ENCODE data around the gene RNF19B. TPM values are rescaled to one million over a fixed set of nuclear protein-coding genes. Genes with fewer than 3 reads are reported as not detected.

The RNF19B gene
- total RNA-seq, 1 experiment from 2014 or later, result 41.3 TPM

DNA sequence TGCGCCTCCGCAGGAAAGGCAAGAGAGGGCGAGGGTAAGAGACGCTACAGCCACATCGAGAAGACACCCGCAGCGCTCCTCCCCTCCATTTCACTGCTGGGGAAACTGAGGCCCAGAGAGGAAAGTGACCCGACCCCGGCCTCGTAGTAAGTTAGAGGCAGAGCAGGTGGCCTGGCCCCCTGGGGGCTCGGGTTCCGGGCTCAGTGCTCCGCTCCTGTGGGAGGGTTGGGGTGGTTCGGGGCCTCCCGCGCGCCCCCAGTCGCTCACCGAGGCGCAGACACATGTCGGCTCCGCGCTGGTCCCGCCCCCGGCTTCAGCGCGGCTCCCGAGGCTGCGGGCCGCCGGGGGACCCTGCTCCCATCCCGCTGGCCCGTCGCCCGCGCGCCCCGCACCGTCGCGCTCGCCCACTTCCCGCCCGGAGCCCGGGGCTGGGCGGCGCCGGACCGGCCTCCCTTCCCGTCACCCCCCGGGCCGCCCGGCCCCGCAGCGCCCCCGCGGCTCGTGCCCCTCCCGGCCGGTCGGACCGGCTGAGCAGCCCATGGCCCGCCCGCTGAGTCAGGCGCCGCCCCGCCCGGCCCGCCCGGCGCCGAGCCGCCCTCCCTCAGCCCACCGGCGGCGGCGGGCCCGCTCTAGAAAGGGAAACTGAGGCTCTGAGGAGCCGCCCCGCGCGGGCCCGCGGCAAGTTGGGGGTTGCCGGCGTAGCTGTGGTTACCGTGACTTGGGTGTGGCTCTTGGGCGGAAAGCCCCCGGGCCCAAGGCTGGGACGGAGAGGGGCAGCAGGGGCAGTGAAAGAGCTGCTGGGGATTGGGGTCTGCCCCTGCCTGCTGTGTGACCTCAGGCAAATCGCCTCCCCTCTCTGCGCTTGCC, 63.4 kb downstream of the RNF19B start, which contains the start of gene TMEM54:
Gene TMEM54 (minus strand): TSS at position 434 of the 867 bp plus-strand sequence. CDS start 151 bp downstream, at position 283.
- intact Hi-C loops (cut with micrococcal nuclease), result no loop called here
- H3K36me3 Mint-ChIP-seq (ENCODE audit: insufficient read depth, unreplicated experiment), result no peaks in the 10 kb centered on the region
- peak within 1 kb of the TSS; percentile 68 for H3K4me3 Mint-ChIP-seq (ENCODE audit: unreplicated experiment)
- no peak for DNase-seq (ENCODE audit: unreplicated experiment)
- no peaks in the 10 kb centered on the region for H3K9me3 Mint-ChIP-seq (ENCODE audit: unreplicated experiment)
- H3K27me3 Mint-ChIP-seq (ENCODE audit: insufficient read depth, unreplicated experiment), result no peaks in the 10 kb centered on the region
- peak within 1 kb of the TSS; percentile 66 for H3K27ac Mint-ChIP-seq (ENCODE audit: low read depth, unreplicated experiment)
- TF ChIP-seq, protein P1, sequence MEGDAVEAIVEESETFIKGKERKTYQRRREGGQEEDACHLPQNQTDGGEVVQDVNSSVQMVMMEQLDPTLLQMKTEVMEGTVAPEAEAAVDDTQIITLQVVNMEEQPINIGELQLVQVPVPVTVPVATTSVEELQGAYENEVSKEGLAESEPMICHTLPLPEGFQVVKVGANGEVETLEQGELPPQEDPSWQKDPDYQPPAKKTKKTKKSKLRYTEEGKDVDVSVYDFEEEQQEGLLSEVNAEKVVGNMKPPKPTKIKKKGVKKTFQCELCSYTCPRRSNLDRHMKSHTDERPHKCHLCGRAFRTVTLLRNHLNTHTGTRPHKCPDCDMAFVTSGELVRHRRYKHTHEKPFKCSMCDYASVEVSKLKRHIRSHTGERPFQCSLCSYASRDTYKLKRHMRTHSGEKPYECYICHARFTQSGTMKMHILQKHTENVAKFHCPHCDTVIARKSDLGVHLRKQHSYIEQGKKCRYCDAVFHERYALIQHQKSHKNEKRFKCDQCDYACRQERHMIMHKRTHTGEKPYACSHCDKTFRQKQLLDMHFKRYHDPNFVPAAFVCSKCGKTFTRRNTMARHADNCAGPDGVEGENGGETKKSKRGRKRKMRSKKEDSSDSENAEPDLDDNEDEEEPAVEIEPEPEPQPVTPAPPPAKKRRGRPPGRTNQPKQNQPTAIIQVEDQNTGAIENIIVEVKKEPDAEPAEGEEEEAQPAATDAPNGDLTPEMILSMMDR (IDR thresholded peaks at IDR 0.05; ENCODE audit: unreplicated experiment), result no peak
- CTCF ChIA-PET, result no interaction called here
- H3K4me1 Mint-ChIP-seq (ENCODE audit: insufficient read depth, unreplicated experiment), result no peaks in the 10 kb centered on the region
- POLR2A ChIA-PET, result no interaction called here
- no TSS peak for BruUV-seq (replicated peaks)

DNA sequence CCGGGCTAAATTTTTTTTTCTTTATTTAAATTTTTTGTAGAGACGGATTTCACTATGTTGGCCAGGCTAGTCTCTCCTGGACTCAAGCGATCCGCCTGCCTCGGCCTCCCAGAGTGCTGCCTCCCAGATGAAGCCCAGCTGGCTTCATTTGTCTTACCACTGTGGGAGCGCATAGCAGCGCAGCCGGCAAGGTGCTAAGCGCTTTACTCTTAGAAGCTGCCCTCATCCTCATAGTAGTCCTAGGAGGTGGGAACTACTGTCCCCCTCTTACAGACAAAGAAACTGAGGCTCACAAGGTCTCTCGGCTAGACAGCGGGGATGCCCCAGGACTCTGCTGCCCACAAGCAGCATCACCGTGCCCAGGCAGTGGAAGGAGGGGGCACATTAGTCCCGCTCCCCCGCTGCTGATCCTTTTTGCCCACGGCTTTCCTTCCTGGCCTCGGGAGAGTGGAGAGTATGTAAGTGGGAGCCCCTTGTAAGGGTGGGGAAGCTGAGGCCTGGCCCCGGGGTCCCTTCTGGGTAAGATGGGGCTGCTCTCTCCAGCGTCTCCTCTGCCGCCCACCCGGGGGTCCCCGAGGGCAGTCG, 64.1 kb downstream of the RNF19B start:
- Mint-ChIP-seq H3K36me3 (ENCODE audit: insufficient read depth, unreplicated experiment) (no peaks in the 10 kb centered on the region), H3K27ac (ENCODE audit: low read depth, unreplicated experiment) (peak overlapping the region; percentile 66), H3K4me3 (ENCODE audit: unreplicated experiment) (peak overlapping the region; percentile 68), H3K27me3 (ENCODE audit: insufficient read depth, unreplicated experiment) (no peaks in the 10 kb centered on the region), H3K4me1 (ENCODE audit: insufficient read depth, unreplicated experiment) (no peaks in the 10 kb centered on the region), H3K9me3 (ENCODE audit: unreplicated experiment) (no peaks in the 10 kb centered on the region)
- ChIA-PET POLR2A (no interaction called here), CTCF (interaction anchor here (0.7 kb wide), 1 partner anchor 11 kb away, joined by 4 read pairs; no protein-coding TSS in a partner anchor)
- DNase-seq (ENCODE audit: unreplicated experiment), result no peak
- intact Hi-C loops (cut with micrococcal nuclease), result no loop called here
- TF ChIP-seq, protein P1 (IDR thresholded peaks at IDR 0.05; ENCODE audit: unreplicated experiment), result no peak
- BruUV-seq (replicated peaks), result no TSS peak

DNA sequence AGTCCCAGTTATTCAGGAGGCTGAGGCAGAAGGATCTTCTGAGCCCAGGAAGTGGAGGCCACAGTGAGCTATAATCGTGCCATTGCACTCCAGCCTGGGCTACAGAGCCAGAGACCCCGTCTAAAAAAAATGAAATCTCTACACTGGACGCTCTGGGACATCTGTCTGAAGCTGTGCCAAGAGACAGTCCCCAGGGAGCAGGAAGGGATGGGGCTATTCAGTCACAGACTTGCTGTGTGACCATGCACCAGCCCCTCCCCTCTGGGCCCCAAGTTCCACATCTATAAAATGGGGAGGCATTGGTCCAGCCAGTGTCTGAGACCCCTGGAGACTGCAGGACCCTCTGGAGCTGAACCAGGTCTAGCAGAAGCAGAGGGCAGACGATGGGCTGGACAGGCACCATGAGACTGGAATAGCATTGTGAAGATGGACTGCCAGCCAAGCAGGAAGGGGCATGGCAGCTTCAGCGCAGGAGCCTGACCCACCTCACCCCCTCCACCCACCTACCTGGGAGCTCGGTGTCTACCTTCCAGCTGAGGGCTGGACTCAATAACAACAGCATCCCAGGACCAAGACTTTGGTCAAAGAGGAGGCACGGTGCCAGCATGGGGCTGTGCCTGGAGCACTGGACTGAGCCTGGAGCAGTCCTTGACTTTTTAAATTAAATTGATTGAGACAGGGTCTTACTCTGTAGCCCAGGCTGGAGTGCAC, 64.9 kb downstream of the RNF19B start:
- no peak for DNase-seq (ENCODE audit: unreplicated experiment)
- H3K9me3 Mint-ChIP-seq (ENCODE audit: unreplicated experiment), result no peaks in the 10 kb centered on the region
- TF ChIP-seq, protein P1 (IDR thresholded peaks at IDR 0.05; ENCODE audit: unreplicated experiment), result no peak
- ChIA-PET CTCF (interaction anchor here (1.7 kb wide), 1 partner anchor 27 kb away, joined by 5 read pairs; no protein-coding TSS in a partner anchor), POLR2A (interaction anchor here (0.6 kb wide), 1 partner anchor 23 kb away, joined by 3 read pairs; no protein-coding TSS in a partner anchor)
- no peaks in the 10 kb centered on the region for H3K27me3 Mint-ChIP-seq (ENCODE audit: insufficient read depth, unreplicated experiment)
- no TSS peak for BruUV-seq (replicated peaks)
- intact Hi-C loops (cut with micrococcal nuclease), result no loop called here
- no peak overlapping the region for H3K27ac Mint-ChIP-seq (ENCODE audit: low read depth, unreplicated experiment)
- no peaks in the 10 kb centered on the region for H3K36me3 Mint-ChIP-seq (ENCODE audit: insufficient read depth, unreplicated experiment)
- H3K4me1 Mint-ChIP-seq (ENCODE audit: insufficient read depth, unreplicated experiment), result no peaks in the 10 kb centered on the region
- no peak overlapping the region for H3K4me3 Mint-ChIP-seq (ENCODE audit: unreplicated experiment)

DNA sequence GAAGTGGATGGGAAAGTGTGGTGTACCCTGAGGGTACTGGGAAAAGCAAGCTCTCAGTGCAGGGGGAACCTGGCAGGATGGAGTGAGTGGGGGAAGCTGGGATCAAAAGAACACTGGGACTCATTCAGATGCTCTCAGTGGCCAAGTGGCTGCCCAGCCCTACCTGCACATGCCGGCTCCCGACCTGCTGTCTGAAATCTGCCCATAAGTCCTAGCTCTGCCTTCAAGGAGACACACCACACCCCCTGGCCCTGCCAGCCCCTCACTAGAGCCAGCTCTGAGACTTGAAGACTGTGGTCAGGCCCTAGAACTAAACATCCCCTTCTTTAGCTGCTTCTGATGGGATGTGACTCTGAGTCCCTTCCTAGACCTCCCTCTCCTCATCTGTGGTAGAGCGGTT, 65.7 kb downstream of the RNF19B start:
- CTCF ChIA-PET, result interaction anchor here (1.0 to 1.7 kb wide), 3 partner anchors 23 to 126 kb away, joined by 3 to 5 read pairs (median 4); no protein-coding TSS in a partner anchor
- Mint-ChIP-seq H3K4me1 (ENCODE audit: insufficient read depth, unreplicated experiment) (no peaks in the 10 kb centered on the region), H3K36me3 (ENCODE audit: insufficient read depth, unreplicated experiment) (no peaks in the 10 kb centered on the region), H3K4me3 (ENCODE audit: unreplicated experiment) (no peak overlapping the region), H3K9me3 (ENCODE audit: unreplicated experiment) (no peaks in the 10 kb centered on the region), H3K27me3 (ENCODE audit: insufficient read depth, unreplicated experiment) (no peaks in the 10 kb centered on the region), H3K27ac (ENCODE audit: low read depth, unreplicated experiment) (no peak overlapping the region)
- POLR2A ChIA-PET, result interaction anchor here (0.6 kb wide), 1 partner anchor 22 kb away, joined by 3 read pairs; no protein-coding TSS in a partner anchor
- no peak for DNase-seq (ENCODE audit: unreplicated experiment)
- BruUV-seq (replicated peaks), result no TSS peak
- TF ChIP-seq, protein P1 (IDR thresholded peaks at IDR 0.05; ENCODE audit: unreplicated experiment), result no peak
- intact Hi-C loops (cut with micrococcal nuclease), result no loop called here

All from MCF 10A (cell line).